Left cardiac atrium (tissue), 4 donors: ENCODE data around the gene DNMT3A. TPM values are rescaled to one million over a fixed set of nuclear protein-coding genes. Genes with fewer than 3 reads are reported as not detected.
A peak's percentile ranks its signal among the peaks of the same experiment; 100 is the strongest.
"Not testable (repeated sequence)": the region's sequence is repeated elsewhere in the genome, so short reads cannot be mapped to it uniquely, and the experiment has no call there.

Experiments
- ATAC-seq, 2 donors: fragments of 200-7000 bp; cut with Tn5 transposase; one replicate each; pipeline ENCODE4 v1.9.1; 2020; ENCODE audit warnings: mild to moderate bottlenecking in 2 of 2, moderate library complexity in 2 of 2
- DNase-seq: peaks from one replicate; pipeline ENCODE4 v3.0.0-alpha.2; 2020
- intact Hi-C, 2 donors: fragments of 100-400 bp; cut with DNase I; formaldehyde crosslinking; loops; one replicate each; pipeline versions ENCODE4 v1.14.1 to v1.15.1; 2022 to 2023
- total RNA-seq, 2 donors: library from RNA; stranded (reverse); fragmentation: NEBNext Ultra II Directional; extraction: Animal tissue kit (Norgen Biotek cat#: 25700); gene quantifications; one replicate each; pipeline ENCODE4 v1.2.1, GENCODE V29; 2021
- donor health status: DM: no; HTN: yes; CAD: no.
- donor health status: DM: no; HTN: yes; CAD: no; lungs with severe emphysema.
- donor health status: DM: yes; HTN: yes; CAD: no.
- donor health status: Dilated cardiomyopathy.

Gene DNMT3A
- total RNA-seq, 2 donors from 2014 or later = 18.4 to 19.1 TPM

DNA sequence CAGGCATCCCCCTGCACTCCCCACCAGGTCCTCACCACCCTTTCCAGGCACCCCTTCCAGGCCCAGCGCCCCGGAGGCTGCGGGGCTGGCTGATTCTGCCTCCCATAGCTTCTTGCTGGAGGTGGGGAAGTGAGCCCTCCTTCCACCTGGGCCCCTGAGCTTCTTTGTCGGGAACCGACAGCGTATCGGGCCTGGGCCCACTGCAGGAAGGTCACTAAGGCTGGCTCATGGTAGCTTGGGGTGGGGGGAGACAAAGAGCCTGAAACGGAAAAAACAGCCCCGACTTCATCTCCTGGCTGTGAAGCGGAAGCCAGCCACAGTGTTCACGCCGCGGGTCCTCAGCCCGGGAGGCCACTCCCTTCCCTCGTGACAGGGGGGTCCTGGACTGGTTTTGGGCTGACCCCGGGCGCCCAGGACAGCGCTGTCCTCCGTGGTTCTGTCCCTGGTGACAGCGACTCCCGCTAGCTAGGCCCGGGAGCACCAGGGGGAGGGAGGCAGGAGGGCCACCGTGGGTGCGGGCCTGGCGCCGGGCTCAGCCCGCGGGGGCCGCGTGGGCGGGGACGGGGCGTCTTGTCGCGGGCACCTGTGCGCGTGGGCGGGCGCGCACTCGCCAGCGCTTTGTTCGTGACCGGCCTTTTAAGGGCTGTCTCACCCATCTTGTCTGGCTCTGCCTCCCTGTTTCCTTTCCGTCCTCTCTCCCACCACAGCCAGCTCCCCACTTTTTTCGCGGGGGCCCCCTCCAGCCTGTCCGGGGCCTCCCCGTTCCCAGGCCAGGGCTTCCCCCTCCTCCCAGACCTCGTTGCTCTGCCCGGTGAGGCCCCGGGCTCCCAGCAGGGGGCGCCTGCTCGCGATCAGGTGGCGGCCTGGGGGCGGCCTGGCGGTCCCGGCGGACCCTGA, 64.9 kb downstream of the DNMT3A start:
- DNase-seq = peak; percentile 77
- intact Hi-C loops = no loop called here
- ATAC-seq = peak; percentile 67 to 71

- intact Hi-C loops = no loop called here
- ATAC-seq (no peak), DNase-seq (no peak)
Observed at GRCh38 chr2:25275575-25275965, 66.2 kb downstream of the DNMT3A start.

DNA sequence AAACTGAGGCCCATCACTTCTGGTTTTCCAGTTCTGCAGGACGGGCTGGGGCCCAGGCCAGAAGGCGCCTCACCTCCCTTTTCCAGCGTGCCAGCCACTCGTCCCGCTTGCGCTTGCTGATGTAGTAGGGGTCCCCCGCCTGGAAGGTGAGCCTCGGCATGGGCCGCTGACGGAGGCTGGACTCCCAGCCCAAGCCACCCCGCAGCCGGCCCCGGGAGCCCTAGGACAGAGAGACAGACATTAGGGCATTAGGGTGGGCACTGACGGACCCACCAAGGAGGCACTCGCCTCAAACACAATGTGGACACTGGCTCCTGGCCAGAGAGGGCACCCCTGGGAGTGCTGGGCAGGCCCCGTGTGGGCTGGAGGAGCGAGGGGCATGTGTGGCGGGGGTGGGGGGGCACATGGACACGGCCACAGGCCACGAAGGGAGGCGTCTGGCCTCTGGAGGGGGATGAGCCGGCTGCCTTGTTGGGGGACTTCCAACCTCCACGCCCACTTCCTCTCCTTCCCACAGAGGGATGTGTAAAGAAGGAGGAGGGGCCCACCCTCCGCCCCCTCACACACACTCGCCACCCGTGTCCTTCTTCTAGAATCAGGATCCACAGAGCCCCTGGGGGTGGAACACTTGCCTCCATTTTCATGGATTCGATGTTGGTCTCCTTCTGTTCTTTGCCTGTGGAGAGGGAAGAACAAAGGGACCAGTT, 66.7 kb downstream of the DNMT3A start:
- ATAC-seq (peak in 1 of 2 donors; percentile 5), DNase-seq (peak; percentile 65)

GRCh38 chr2:25273985-25274535, 67.7 kb downstream of the DNMT3A start:
- ATAC-seq = no peak
- intact Hi-C loops = no loop called here
- no peak for DNase-seq

More for the DNA sequence above, 66.7 kb downstream of the DNMT3A start:
- intact Hi-C loops = no loop called here

- intact Hi-C loops, ATAC-seq, DNase-seq: not testable (repeated sequence)
Observed at GRCh38 chr2:25272705-25273104, 69.0 kb downstream of the DNMT3A start.

- ATAC-seq = no peak
- no peak for DNase-seq
- intact Hi-C loops = no loop called here
Observed at GRCh38 chr2:25270061-25270460, 71.7 kb downstream of the DNMT3A start.

DNA sequence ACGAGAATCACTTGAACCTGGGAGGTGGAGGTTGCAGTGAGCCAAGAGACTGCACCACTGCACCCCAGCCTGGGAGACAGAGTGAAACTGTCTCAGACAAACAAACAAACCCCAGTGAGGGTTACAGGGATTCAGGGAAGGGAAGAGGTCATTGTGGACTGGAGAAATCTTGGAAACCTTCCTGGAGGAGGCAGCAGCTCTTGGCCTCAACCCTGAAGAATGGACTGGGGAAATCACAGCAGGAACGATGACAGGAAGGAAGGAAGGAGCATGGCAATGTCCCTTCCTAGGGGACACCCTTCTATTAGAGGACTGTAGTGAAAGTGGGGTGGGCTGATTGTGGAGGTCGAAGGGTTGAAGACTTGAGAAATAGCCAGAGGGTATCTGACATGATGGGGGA, 72.5 kb downstream of the DNMT3A start:
- no peak for DNase-seq
- no peak for ATAC-seq
- intact Hi-C loops = no loop called here

DNA sequence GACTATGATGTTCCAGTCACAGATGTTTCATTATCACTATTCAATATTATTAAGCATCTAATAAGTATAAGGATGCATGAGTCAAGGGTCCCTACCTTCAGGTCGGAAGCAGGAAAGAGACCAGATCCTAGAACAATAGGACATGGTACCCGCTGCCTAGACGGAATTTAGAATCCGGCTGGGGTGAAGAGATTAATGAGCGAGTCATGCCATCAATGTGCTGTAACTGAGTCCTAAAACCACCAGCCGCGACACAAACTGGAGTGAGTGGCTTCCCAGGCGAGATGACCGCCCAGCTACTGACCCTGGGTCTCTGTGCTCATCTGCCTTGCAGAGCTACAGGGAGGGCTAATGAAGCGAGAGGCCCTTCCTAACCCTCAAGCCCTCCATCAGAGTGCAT, 73.6 kb downstream of the DNMT3A start:
- ATAC-seq = no peak
- intact Hi-C loops = no loop called here
- DNase-seq = no peak

DNA sequence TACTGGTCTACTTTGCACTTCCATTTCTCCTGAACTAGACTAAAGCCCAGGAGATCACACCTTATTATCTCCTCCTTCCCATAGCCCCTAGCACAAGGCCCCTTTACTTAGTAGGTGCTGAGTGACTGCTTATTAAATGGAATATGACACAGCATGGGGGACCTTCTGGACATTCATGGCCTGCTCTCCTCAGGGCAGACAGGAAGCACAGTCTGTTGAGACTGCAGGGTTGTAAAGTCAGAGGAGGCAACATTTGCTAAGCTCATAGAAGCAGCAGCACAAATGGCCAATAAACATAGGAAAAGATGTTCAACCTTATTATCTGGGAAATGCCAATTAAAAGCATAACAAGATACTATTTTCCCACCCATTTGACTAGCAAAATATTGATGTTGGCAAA, 75.3 kb downstream of the DNMT3A start:
- no peak for DNase-seq
- no peak for ATAC-seq
- intact Hi-C loops = no loop called here

- DNase-seq = no peak
- intact Hi-C loops = no loop called here
- no peak for ATAC-seq
Observed at GRCh38 chr2:25265802-25266201, 75.9 kb downstream of the DNMT3A start.

- ATAC-seq (peak in 1 of 2 donors; percentile 32), DNase-seq (no peak)
- intact Hi-C loops = no loop called here
Observed at GRCh38 chr2:25265001-25265400, 76.7 kb downstream of the DNMT3A start.

GRCh38 chr2:25262288-25262687, 79.4 kb downstream of the DNMT3A start:
- DNase-seq = no peak
- no peak for ATAC-seq
- intact Hi-C loops = no loop called here

- DNase-seq (no peak), ATAC-seq (no peak)
- intact Hi-C loops = no loop called here
Observed at GRCh38 chr2:25259737-25260124, 82.0 kb downstream of the DNMT3A start.

GRCh38 chr2:25258847-25259736, 82.6 kb downstream of the DNMT3A start:
- DNase-seq (no peak), ATAC-seq (no peak)
- intact Hi-C loops = no loop called here

GRCh38 chr2:25257931-25258846, 83.5 kb downstream of the DNMT3A start:
- DNase-seq (no peak), ATAC-seq (no peak)
- intact Hi-C loops = no loop called here

DNA sequence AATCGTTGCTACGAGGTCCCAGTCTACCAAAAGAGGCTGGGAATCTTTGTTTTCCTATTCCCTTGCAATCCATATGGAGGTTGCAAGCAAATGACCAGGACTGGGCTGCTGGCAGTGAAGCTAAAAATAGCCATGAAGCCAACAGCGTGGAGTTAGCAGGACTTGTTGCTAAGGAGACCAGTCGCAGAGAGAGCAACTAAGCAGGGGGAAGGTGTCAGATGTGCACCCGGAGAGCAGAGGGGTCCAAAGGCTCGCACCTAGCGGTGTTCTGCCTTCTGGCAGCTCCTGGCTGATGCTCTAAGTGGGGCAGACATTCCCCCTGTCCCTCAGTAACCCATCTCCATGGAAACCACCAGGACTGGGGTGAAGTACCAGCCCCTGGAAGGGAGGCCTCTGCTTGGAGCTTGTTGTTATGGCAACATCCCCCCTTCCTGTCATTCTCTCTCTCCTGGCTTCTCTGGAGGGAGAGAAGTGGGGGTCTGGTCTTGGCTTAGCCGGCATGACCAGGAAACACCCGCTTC, 84.6 kb downstream of the DNMT3A start:
- ATAC-seq (peak; percentile 50 to 55), DNase-seq (no peak)
- intact Hi-C loops = no loop called here

DNA sequence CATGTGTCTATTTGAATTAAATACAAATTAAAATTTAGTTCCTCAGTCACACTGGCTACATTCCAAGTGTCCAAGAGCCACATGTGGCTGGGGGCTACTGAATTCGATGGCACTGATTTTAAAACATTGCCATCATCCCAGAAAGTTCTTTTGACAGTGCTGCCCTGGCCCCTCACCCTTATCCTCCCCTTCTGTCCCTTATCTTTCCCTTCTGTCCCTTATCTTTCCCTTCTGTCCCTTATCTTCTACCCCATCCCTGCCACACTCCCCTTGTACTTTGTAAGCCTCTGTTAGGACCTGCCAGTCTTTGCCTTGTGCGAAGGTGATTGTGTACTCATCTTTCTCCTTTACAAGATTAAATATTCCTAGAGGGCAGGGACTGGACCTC, 85.2 kb downstream of the DNMT3A start:
- no peak for DNase-seq
- no peak for ATAC-seq
- intact Hi-C loops = no loop called here
